Measurements from ENCODE around the gene MED8.
"Not testable (repeated sequence)": the region's sequence is repeated elsewhere in the genome, so short reads cannot be mapped to it uniquely, and the experiment has no call there.

Gene MED8

GRCh38 chr1:43414634-43415223 lies 25.1 kb upstream of the MED8 start:
- DNase-seq (ENCODE audit: low read depth), result no peak
- peak; percentile 70 for TF ChIP-seq CTCF (conservative IDR thresholded peaks at IDR 0.05; ENCODE audit: low read depth, low read length)

DNA sequence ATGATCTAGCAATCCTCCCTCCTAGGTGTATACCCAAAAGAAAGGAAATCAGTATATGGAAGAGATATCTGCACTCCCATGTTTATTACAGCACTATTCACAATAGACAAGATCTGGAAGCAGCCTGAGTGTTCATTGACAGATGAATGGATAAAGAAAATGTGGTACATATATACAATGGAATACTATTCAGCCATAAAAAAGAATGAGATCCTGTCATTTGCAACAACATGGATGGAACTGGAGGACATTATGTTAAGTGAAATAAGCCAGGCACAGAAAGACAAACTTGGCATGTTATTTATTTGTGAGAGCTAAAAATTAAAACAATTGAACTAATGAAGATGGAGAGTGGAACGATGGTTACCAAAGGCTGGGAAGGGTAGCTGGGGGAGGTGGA lies 23.8 kb upstream of the MED8 start:
- DNase-seq (ENCODE audit: low read depth), result not testable (repeated sequence)

More at GRCh38 chr1:43414634-43415223, 25.1 kb upstream of the MED8 start:
- no peak overlapping the region for H3K4me3 ChIP-seq (ENCODE audit: low read length)

GRCh38 chr1:43410571-43410970 lies 21.0 kb upstream of the MED8 start:
- no peak overlapping the region for H3K4me3 ChIP-seq (ENCODE audit: low read length)
- TF ChIP-seq CTCF (conservative IDR thresholded peaks at IDR 0.05; ENCODE audit: low read depth, low read length), result no peak
- DNase-seq (ENCODE audit: low read depth), result no peak

More for the DNA sequence above, 23.8 kb upstream of the MED8 start:
- H3K4me3 ChIP-seq (ENCODE audit: low read length), result not testable (repeated sequence)

DNA sequence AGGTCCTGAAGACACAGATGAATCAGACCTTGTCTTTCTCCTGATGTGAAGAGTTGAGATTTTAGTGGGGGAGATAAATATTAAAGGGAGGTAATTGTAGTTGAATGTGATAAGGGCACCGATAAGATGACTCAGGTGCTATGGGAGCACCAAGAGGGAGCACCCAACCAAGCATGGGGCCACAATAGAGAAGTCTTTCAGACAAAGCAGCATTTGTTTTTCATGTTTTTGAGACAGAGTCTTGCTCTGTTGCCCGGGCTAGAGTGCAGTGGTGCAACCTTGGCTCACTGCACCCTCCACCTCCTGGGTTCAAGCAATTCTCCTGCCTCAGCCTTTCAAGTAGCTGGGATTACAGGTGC lies 16.3 kb upstream of the MED8 start:
- no peak for DNase-seq (ENCODE audit: low read depth)
- no peak overlapping the region for H3K4me3 ChIP-seq (ENCODE audit: low read length)
- no peak for TF ChIP-seq CTCF (conservative IDR thresholded peaks at IDR 0.05; ENCODE audit: low read depth, low read length)

DNA sequence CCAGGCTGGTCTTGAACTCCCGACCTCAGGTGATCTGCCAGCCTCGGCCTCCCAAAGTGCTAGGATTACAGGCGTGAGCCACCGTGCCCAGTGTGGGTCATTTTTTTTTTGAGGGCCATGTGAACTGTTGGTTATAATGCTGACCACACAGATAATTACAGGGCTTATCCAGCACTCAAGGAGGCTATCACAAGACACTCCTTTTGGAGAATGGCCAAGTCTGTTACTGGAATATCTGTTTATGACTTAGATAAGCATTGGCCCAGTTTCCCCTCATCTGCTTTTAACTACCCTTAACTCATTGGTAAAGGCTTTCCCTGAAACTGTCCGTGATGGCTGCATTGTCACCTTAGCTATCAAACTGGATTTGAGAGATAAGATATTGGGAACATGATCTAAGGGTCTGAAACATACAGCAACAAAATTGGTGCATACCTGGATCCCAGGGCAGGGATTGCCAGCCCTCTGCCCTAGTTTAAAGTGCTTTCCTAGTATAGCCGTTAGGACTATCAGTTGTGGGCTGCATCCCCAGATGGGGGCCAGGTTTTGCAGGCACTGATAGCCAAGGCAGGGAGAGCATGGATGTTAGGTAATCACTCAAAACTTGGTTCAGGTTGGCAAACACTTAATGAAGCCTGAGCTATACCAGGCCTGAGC lies 15.7 kb upstream of the MED8 start:
- DNase-seq (ENCODE audit: low read depth), result no peak

GRCh38 chr1:43404353-43404752 lies 14.8 kb upstream of the MED8 start:
- no peak for DNase-seq (ENCODE audit: low read depth)
- no peak for TF ChIP-seq CTCF (conservative IDR thresholded peaks at IDR 0.05; ENCODE audit: low read depth, low read length)
- H3K4me3 ChIP-seq (ENCODE audit: low read length), result no peak overlapping the region

More for the DNA sequence above, 15.7 kb upstream of the MED8 start:
- TF ChIP-seq CTCF (conservative IDR thresholded peaks at IDR 0.05; ENCODE audit: low read depth, low read length), result no peak
- H3K4me3 ChIP-seq (ENCODE audit: low read length), result no peak overlapping the region

DNA sequence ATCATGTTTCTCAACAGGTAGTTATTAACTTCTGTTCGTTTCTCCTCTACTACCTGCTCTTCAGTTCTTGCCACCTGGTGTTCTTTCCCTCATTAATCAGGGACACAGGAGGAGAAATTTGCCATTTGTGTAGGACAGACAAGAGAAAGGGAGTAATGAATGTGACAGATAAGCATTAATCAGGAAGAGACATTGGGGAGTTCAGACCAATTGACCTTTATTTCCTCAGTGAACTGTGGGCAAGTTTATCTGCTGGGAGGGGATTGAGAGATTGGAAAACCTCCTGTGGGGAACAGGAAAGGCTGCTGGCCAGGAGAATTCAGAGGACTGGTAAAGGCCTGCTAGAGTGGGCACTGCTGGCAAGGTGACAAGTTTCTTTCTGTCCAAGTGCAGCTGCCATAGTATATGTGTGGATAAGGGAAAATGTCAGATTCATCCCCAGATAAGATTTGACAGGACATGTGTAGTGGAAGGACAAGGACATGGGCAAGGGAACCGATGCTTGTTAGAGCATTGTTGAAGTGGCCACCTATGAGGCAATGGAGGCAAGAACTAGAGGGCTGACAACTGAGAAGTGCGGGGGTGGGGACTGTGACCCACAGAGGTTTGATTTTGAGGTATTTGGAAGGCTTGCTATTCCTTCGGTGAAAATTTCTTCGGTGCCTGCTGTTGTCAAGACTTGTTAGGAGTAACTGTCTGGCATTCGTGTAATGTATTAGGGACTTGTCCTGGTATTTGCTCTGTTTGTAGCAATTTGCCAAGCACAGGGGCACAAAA lies 12.7 kb upstream of the MED8 start:
- no peak for DNase-seq (ENCODE audit: low read depth)
- no peak for TF ChIP-seq CTCF (conservative IDR thresholded peaks at IDR 0.05; ENCODE audit: low read depth, low read length)
- H3K4me3 ChIP-seq (ENCODE audit: low read length), result no peak overlapping the region

GRCh38 chr1:43400441-43400840 lies 10.8 kb upstream of the MED8 start:
- not testable (repeated sequence) for DNase-seq (ENCODE audit: low read depth)

More at GRCh38 chr1:43400441-43400840, 10.8 kb upstream of the MED8 start:
- not testable (repeated sequence) for H3K4me3 ChIP-seq (ENCODE audit: low read length)

Data from retinal pigment epithelial cell (primary cell).